Upper lobe of left lung (tissue), 6 donors: ENCODE measurements around the gene COX6B2. TPM values are rescaled to one million over a fixed set of nuclear protein-coding genes. Genes with fewer than 3 reads are reported as not detected.
A peak's percentile ranks its signal among the peaks of the same experiment; 100 is the strongest.

Source experiments
- ATAC-seq, 2 donors: fragments of 200-7000 bp; cut with Tn5 transposase; one replicate each; pipeline ENCODE4 v1.9.1; 2022; ENCODE audit warnings: mild to moderate bottlenecking in 2 of 2, moderate library complexity in 2 of 2; ENCODE audit not compliant: low FRiP score in 2 of 2
- DNase-seq, 2 donors: peaks; one replicate each; pipeline ENCODE4 v3.0.0-alpha.2; 2019 to 2020
- H3K27ac ChIP-seq, 4 donors: fragments of 200-600 bp; sonication (generic); one replicate each; pipeline ENCODE4 v1.5.1; 2016 to 2019
- H3K27me3 ChIP-seq, 4 donors: fragments of 200-600 bp; sonication (generic); one replicate each; pipeline ENCODE4 v1.5.1; 2017 to 2019
- H3K36me3 ChIP-seq, 4 donors: fragments of 200-600 bp; sonication (generic); one replicate each; pipeline ENCODE4 v1.5.1; 2016 to 2019
- H3K4me1 ChIP-seq, 4 donors: fragments of 200-600 bp; sonication (generic); one replicate each; pipeline ENCODE4 v1.5.1; 2018 to 2019
- H3K4me3 ChIP-seq, 4 donors: fragments of 200-600 bp; sonication (generic); one replicate each; pipeline ENCODE4 v1.5.1; 2017 to 2019; ENCODE audit warnings: mild to moderate bottlenecking in 2 of 4, moderate library complexity in 1 of 4
- H3K9me3 ChIP-seq, 4 donors: fragments of 200-600 bp; sonication (generic); one replicate each; pipeline ENCODE4 v1.5.1; 2018 to 2019
- CTCF ChIP-seq, 6 experiments: fragments of 450-650 bp in 4 of 6; fragments of 200-600 bp in 2 of 6; sonication (generic) in 2 of 6; IDR thresholded peaks; one replicate each; pipeline ENCODE4 v1.5.1; 2016 to 2019; ENCODE audit warnings: antibody characterized with exemption in 6 of 6
- EP300 ChIP-seq, 4 donors: sonication (generic); formaldehyde crosslinking; IDR thresholded peaks; one replicate each; pipeline ENCODE4 v1.5.1; 2017; ENCODE audit warnings: antibody characterized with exemption in 4 of 4, control low read depth in 2 of 4
- POLR2A ChIP-seq, 4 donors: fragments of 450-650 bp; IDR thresholded peaks; one replicate each; pipeline ENCODE4 v1.5.1; 2016 to 2017; ENCODE audit warnings: antibody characterized with exemption in 4 of 4, mild to moderate bottlenecking in 2 of 4
- POLR2AphosphoS5 ChIP-seq, 2 donors: sonication (generic); formaldehyde crosslinking; IDR thresholded peaks; one replicate each; pipeline ENCODE4 v1.5.1; 2017; ENCODE audit warnings: antibody characterized with exemption in 2 of 2
- WGBS, 2 donors: methylation state at CpG; one replicate each; pipeline ENCODE4 v1.1.5; 2017 to 2018; 5-methylcytosine and 5-hydroxymethylcytosine counted together
- total RNA-seq, 6 donors: library from RNA; depleted of rRNA in 4 of 6; stranded (reverse); fragments of >200 nt in 4 of 6; gene quantifications; one replicate each; pipeline versions ENCODE4 v1.1.0 to v1.2.1, GENCODE V29; 2016 to 2021
- donor health status: DM: no; HTN: no; CAD: no; lungs with moderate emphysema.
- donor health status: DM: no; HTN: yes; CAD: no; lungs with severe emphysema.

Gene COX6B2
- total RNA-seq, 6 donors from 2014 or later = 0.20 TPM; not detected in 5

- no peaks in the 10 kb centered on the region for H3K9me3 ChIP-seq
- H3K4me3 ChIP-seq = no peak overlapping the region
- peaks cover 0 to 6% (median 6%) of the 10 kb centered on the region in 4 donors for H3K4me1 ChIP-seq
- ATAC-seq (no peak), DNase-seq (no peak)
- H3K27me3 ChIP-seq = no peaks in the 10 kb centered on the region
- WGBS, 2 donors = 78 to 83% methylated on average over 3 of the region's 3 CpGs
- no peaks in the 10 kb centered on the region for H3K36me3 ChIP-seq
- TF ChIP-seq POLR2AphosphoS5 (IDR thresholded peaks at IDR 0.05) (no peak), POLR2A (IDR thresholded peaks at IDR 0.05) (no peak), CTCF (IDR thresholded peaks at IDR 0.05) (no peak)
- H3K27ac ChIP-seq = no peak overlapping the region
Observed at GRCh38 chr19:55306712-55307111, 47.8 kb downstream of the COX6B2 start.

GRCh38 chr19:55305983-55306562 is 48.4 kb downstream of the COX6B2 start:
- H3K4me1 ChIP-seq = peaks cover 0 to 11% (median 10%) of the 10 kb centered on the region in 4 donors
- H3K9me3 ChIP-seq = no peaks in the 10 kb centered on the region
- no peaks in the 10 kb centered on the region for H3K27me3 ChIP-seq
- H3K27ac ChIP-seq = no peak overlapping the region
- H3K4me3 ChIP-seq = no peak overlapping the region
- DNase-seq (no peak), ATAC-seq (no peak)
- no peak for TF ChIP-seq CTCF (IDR thresholded peaks at IDR 0.05)
- no peak for TF ChIP-seq POLR2AphosphoS5 (IDR thresholded peaks at IDR 0.05)
- TF ChIP-seq EP300 (IDR thresholded peaks at IDR 0.05) = no peak
- TF ChIP-seq POLR2A (IDR thresholded peaks at IDR 0.05) = no peak
- no peaks in the 10 kb centered on the region for H3K36me3 ChIP-seq
- 90 to 91% methylated on average over 16 to 17 of the region's 17 CpGs for WGBS, 2 donors

- TF ChIP-seq POLR2AphosphoS5 (IDR thresholded peaks at IDR 0.05) (no peak), POLR2A (IDR thresholded peaks at IDR 0.05) (no peak), EP300 (IDR thresholded peaks at IDR 0.05) (no peak), CTCF (IDR thresholded peaks at IDR 0.05) (no peak)
- H3K36me3 ChIP-seq = no peaks in the 10 kb centered on the region
Observed at GRCh38 chr19:55305491-55305890, 49.0 kb downstream of the COX6B2 start.

GRCh38 chr19:55304980-55305379 is 49.5 kb downstream of the COX6B2 start:
- H3K9me3 ChIP-seq = no peaks in the 10 kb centered on the region
- no peaks in the 10 kb centered on the region for H3K36me3 ChIP-seq
- no peak for ATAC-seq
- no peak overlapping the region for H3K4me3 ChIP-seq
- no peaks in the 10 kb centered on the region for H3K27me3 ChIP-seq
- 77 to 79% methylated on average over 14 of the region's 14 CpGs for WGBS, 2 donors
- DNase-seq = no peak
- TF ChIP-seq POLR2AphosphoS5 (IDR thresholded peaks at IDR 0.05) (no peak), CTCF (IDR thresholded peaks at IDR 0.05) (no peak), POLR2A (IDR thresholded peaks at IDR 0.05) (no peak), EP300 (IDR thresholded peaks at IDR 0.05) (no peak)
- no peak overlapping the region for H3K27ac ChIP-seq
- peaks cover 0 to 11% (median 10%) of the 10 kb centered on the region in 4 donors for H3K4me1 ChIP-seq

More at GRCh38 chr19:55305491-55305890, 49.0 kb downstream of the COX6B2 start:
- H3K4me1 ChIP-seq = peaks cover 0 to 11% (median 10%) of the 10 kb centered on the region in 4 donors
- ATAC-seq = peak in 1 of 2 donors; percentile 51
- no peaks in the 10 kb centered on the region for H3K9me3 ChIP-seq
- no peaks in the 10 kb centered on the region for H3K27me3 ChIP-seq
- no peak overlapping the region for H3K4me3 ChIP-seq
- DNase-seq = peak in 1 of 2 donors; percentile 39
- WGBS, 2 donors = 77 to 87% methylated on average over 9 of the region's 9 CpGs
- H3K27ac ChIP-seq = no peak overlapping the region
